GM18526 (cell line): ENCODE results near the gene KRT20.

Source experiments
- POLR2A ChIP-seq: IDR thresholded peaks from 3 replicates; pipeline ENCODE4 v1.6.1; 2011; ENCODE audit not compliant: insufficient read length; ENCODE audit errors: extremely low read depth

KRT20 gene

DNA sequence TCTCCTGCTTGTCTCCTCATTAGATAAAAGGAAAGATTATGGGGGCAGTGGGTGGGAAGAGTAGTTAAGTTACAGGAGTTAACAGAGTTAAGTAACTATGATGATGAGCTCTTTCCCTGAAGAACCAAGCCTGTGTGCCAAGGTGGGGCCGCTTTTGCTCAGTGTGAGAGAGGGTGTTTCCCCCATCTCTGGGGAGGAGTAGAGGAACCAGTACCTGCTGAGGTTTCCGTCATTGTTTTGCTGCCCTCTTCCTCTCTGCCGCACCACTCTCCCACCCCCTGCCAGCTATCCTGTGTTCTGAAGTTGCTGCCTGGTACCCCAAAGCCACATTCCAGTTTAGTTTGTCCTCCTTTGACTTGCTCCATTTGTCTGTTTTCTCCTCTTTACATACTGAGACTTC is 41.8 kb downstream of the KRT20 start:
- TF ChIP-seq POLR2A = no peak

DNA sequence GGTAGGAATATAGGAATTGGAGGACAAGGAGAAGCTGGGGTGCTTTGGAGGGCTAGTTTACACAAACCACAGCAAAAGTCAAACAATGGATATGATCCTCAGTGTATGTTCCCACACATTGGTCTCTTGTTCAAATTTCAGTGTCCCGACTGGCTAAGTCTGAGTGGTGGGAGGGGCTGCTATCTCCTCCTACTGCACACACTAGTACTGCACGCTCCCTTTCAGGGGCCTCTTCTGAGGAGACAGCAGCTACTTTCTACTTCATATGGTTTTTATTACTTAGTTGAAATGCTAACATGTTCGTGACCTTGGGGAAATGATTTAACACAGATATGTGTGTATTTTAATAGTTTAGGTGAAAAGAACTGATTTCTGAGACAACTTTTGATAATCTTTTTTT is 43.8 kb downstream of the KRT20 start:
- TF ChIP-seq POLR2A = no peak

- TF ChIP-seq POLR2A = no peak
Measured at GRCh38 chr17:40839194-40839593, 45.8 kb downstream of the KRT20 start.

GRCh38 chr17:40836020-40836419 is 49.0 kb downstream of the KRT20 start:
- TF ChIP-seq POLR2A = no peak

- no peak for TF ChIP-seq POLR2A
Measured at GRCh38 chr17:40833882-40834281, 51.2 kb downstream of the KRT20 start.

- no peak for TF ChIP-seq POLR2A
Measured at GRCh38 chr17:40832840-40833239, 52.2 kb downstream of the KRT20 start.

DNA sequence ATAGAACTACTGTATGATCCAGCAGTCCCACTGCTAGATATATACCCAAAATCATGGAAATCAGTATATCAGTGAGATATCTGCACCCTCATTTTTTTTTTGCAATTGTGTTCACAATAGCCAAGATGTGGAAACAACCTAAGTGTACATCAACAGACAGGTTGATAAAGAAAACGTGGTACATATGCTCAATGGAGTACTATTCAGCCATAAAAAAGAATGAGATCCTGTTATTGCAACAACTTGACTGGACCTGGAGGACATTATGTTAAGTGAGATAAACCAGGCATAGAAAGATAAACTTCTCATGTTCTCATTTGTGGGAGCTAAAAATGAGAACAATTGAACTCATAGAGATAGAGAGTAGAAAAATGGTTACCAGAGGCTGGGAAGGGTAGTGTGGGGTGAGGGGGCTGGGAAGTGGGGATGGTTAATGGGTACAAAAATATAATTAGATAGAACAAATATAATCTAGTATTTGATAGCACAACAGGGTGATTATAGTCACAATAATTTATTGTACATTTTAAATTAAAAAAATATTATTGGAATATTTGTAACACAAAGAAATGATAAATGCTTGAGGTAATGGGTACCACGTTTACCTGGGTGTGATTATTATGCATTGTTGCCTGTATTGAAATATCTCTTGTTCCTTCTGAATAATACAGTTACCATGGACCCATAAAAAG is 54.8 kb downstream of the KRT20 start:
- TF ChIP-seq POLR2A = no peak

DNA sequence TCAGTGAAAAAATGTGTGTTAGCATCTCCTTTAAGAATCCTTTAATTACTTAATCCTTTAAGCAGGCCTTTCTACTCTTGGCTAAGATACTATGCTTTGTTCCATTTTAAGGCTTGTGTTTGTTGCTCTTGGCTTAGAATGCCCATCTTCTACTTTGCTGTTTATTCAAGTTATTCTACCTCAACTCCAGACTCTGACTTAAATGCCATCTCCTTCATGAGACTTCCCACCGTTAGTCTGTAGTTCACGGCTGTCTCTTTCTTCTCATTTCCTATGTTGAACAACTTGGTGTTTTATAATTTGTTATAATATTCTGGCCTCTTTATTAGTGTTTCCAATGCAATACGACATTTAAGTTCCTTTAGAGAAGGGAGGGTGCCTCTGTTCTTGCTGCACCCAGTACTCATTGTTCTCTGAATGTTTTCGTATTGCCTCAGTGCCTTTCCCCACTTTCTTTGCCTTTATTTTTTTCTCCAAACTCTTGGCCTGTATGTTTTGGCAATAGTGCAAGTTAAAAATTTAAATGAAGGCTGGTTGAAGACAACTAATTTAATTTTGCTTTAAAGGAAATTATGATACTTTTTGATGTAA is 56.5 kb downstream of the KRT20 start:
- no peak for TF ChIP-seq POLR2A

GRCh38 chr17:40827746-40828453 is 57.1 kb downstream of the KRT20 start:
- no peak for TF ChIP-seq POLR2A
